OCI-LY3 (cell line): ENCODE data around the gene CNOT3.
"Not testable (repeated sequence)": the region's sequence is repeated elsewhere in the genome, so short reads cannot be mapped to it uniquely, and the experiment has no call there.

Source experiments
- H2AFZ ChIP-seq: fragments of 200-600, 300-600 bp; shearing (Covaris generic); 2 replicates; pipeline ENCODE4 v1.6.0; 2014; ENCODE audit warnings: antibody characterized with exemption, low read depth, low read length
- H3K27ac ChIP-seq: fragments of 200-600, 300-600 bp; sonication (generic); 2 replicates; pipeline ENCODE4 v1.5.1; 2014; ENCODE audit warnings: mild to moderate bottlenecking, low read length, moderate library complexity, mixed read lengths
- H3K27me3 ChIP-seq: fragments of 200-600, 300-600 bp; sonication (generic); 2 replicates; pipeline ENCODE4 v1.6.1; 2014; ENCODE audit warnings: low read depth, low read length, mixed read lengths
- H3K36me3 ChIP-seq: fragments of 200-600, 300-600 bp; sonication (generic); replicated peaks from 2 replicates; pipeline ENCODE3; 2014; ENCODE audit warnings: low read depth, low read length, mixed read lengths
- H3K4me1 ChIP-seq: fragments of 300-600, 200-600 bp; sonication (generic); 2 replicates; pipeline ENCODE4 v1.6.1; 2014; ENCODE audit warnings: low read length, mixed read lengths
- H3K4me2 ChIP-seq: fragments of 200-600, 300-600 bp; sonication (generic); 2 replicates; pipeline ENCODE4 v1.6.1; 2014; ENCODE audit warnings: low read length, mixed read lengths
- H3K4me3 ChIP-seq: fragments of 300-600, 200-600 bp; sonication (generic); 2 replicates; pipeline ENCODE4 v1.5.1; 2014; ENCODE audit warnings: antibody characterized with exemption, mild to moderate bottlenecking, low read length, moderate library complexity
- H3K79me2 ChIP-seq: fragments of 300-600, 200-600 bp; shearing (Covaris generic); 2 replicates; pipeline ENCODE4 v1.6.1; 2014; ENCODE audit warnings: mild to moderate bottlenecking, low read length, mixed read lengths
- H3K9ac ChIP-seq: fragments of 300-600, 200-600 bp; shearing (Covaris generic); 2 replicates; pipeline ENCODE4 v1.6.0; 2014; ENCODE audit warnings: mild to moderate bottlenecking, low read length, moderate library complexity
- H3K9me3 ChIP-seq: fragments of 200-600, 300-600 bp; shearing (Covaris generic); 2 replicates; pipeline ENCODE4 v1.6.1; 2014; ENCODE audit warnings: low read length, mixed read lengths; ENCODE audit not compliant: insufficient read depth
- H4K20me1 ChIP-seq: fragments of 200-600, 300-600 bp; sonication (generic); 2 replicates; pipeline ENCODE4 v1.6.1; 2016; ENCODE audit warnings: low read length, mixed read lengths; ENCODE audit not compliant: insufficient read depth
- EZH2phosphoT487 ChIP-seq: fragments of 200-600 bp; shearing (Covaris generic); IDR thresholded peaks from 2 replicates; pipeline ENCODE4 v1.6.1; 2018; ENCODE audit warnings: antibody characterized with exemption, mixed run types, low read depth
- TF ChIP-seq, protein P1 (sequence below): fragments of 200-600, 300-600 bp; sonication (generic); IDR thresholded peaks from 2 replicates; pipeline ENCODE4 v1.5.1; 2014; ENCODE audit warnings: antibody characterized with exemption, low read length, low read depth

CNOT3 gene

DNA sequence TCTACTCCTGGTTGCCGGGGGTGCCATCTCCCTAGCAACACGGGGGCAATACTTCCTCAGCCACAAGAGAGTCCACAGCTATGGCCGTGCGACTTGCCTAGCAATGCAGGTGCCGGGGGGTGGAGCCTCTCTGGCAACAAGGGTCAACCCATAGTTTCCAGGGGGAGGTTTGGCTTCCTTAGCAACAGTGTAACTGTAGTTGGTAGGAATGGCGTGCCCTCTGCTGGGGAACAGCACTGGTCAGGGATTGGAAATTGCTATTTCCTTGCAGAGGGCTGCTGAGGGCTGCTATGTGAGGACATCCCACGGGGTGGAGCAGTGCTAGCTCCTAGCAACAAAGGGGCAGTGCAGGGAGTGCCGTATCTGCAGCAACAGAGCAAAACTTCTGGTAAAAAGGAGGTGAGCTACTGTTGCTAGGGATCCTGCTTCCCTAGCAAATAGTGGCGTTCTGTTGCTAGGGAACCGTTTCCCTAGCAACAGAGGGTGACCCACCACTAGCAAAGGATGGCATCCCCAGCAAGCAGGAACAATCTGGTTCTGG lies 42.4 kb downstream of the CNOT3 start:
- H3K4me3 ChIP-seq, result no peak overlapping the region
- H3K4me2 ChIP-seq, result no peak overlapping the region
- no peak overlapping the region for H2AFZ ChIP-seq
- no peaks in the 10 kb centered on the region for H3K4me1 ChIP-seq
- no peak for TF ChIP-seq EZH2phosphoT487
- TF ChIP-seq, protein P1, sequence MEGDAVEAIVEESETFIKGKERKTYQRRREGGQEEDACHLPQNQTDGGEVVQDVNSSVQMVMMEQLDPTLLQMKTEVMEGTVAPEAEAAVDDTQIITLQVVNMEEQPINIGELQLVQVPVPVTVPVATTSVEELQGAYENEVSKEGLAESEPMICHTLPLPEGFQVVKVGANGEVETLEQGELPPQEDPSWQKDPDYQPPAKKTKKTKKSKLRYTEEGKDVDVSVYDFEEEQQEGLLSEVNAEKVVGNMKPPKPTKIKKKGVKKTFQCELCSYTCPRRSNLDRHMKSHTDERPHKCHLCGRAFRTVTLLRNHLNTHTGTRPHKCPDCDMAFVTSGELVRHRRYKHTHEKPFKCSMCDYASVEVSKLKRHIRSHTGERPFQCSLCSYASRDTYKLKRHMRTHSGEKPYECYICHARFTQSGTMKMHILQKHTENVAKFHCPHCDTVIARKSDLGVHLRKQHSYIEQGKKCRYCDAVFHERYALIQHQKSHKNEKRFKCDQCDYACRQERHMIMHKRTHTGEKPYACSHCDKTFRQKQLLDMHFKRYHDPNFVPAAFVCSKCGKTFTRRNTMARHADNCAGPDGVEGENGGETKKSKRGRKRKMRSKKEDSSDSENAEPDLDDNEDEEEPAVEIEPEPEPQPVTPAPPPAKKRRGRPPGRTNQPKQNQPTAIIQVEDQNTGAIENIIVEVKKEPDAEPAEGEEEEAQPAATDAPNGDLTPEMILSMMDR, result peak; percentile 39
- no peaks in the 10 kb centered on the region for H4K20me1 ChIP-seq
- no peaks in the 10 kb centered on the region for H3K27me3 ChIP-seq
- no peaks in the 10 kb centered on the region for H3K9me3 ChIP-seq
- H3K79me2 ChIP-seq, result no peaks in the 10 kb centered on the region
- no peak overlapping the region for H3K27ac ChIP-seq
- H3K36me3 ChIP-seq, result peaks cover 23% of the 10 kb centered on the region
- H3K9ac ChIP-seq, result no peak overlapping the region

DNA sequence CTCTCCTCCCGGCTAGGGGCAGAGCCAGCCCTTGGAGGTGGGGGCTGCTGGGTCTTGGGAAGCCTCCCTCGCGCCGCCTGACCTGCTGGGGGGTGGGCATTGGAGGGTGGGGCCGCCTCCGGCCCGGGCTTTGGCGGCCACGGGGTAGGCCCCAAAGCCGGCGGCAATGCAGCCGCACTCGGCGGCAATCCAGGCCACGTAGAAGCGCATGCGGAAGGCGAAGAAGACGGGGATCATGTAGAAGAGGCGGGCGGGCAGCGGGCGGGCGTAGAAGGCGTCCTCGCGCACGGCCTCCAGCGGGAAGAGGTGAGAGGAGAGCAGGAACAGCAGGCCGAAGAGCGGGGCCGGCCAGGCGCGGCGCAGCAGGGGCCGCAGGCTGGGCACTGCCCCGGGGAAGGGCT lies 43.1 kb downstream of the CNOT3 start:
- Histone ChIP-seq H3K9ac (no peak overlapping the region), H3K79me2 (no peaks in the 10 kb centered on the region), H2AFZ (no peak overlapping the region), H3K27me3 (no peaks in the 10 kb centered on the region), H3K4me2 (no peak overlapping the region), H3K4me1 (no peaks in the 10 kb centered on the region), H4K20me1 (no peaks in the 10 kb centered on the region), H3K9me3 (no peaks in the 10 kb centered on the region), H3K4me3 (no peak overlapping the region), H3K36me3 (peaks cover 23% of the 10 kb centered on the region), H3K27ac (no peak overlapping the region)
- TF ChIP-seq EZH2phosphoT487, result no peak
- TF ChIP-seq, protein P1, result no peak

DNA sequence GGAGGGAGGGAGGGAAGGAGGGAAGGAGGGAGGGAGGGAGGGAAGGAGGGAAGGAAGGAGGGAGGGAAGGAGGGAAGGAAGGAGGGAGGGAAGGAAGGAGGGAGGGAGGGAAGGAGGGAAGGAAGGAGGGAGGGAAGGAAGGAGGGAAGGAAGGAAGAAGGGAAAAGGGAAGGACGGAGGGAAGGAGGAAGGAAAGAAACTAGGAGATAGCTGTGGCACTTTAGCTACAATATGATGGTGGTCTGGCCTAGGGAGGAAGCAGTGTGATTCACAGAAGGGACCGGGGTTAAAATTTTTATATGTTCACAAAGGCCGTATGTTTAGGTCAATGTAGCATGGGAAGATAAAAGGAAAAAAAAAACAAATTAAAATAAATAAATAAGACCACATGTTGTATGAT lies 44.3 kb downstream of the CNOT3 start:
- H3K27ac ChIP-seq, H3K4me2 ChIP-seq, H3K4me1 ChIP-seq, H3K9ac ChIP-seq, H3K79me2 ChIP-seq, H2AFZ ChIP-seq, H3K27me3 ChIP-seq, H3K9me3 ChIP-seq, H4K20me1 ChIP-seq, H3K4me3 ChIP-seq: not testable (repeated sequence)
- H3K36me3 ChIP-seq, result peaks cover 23% of the 10 kb centered on the region

DNA sequence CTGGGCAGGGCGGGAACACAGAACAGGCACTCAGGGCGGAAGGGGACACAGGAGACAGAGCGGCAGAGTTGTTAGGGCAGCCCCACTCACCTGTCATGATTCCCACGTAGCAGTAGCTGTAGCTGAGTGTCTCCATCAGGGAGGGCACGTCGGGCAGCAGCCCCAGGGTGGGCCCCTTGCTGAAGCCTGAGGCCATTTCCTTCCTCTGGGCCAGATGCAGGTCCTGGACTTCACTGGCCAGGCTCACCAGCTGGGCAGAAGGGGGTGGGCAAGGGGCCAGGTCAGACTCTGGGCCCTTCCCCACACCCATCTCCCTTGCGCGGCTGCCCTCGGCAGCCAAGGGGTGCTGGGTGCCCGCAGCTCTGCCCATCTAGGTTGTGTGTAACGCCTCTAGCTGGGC lies 45.9 kb downstream of the CNOT3 start:
- no peak overlapping the region for H3K9ac ChIP-seq
- H3K4me2 ChIP-seq, result no peak overlapping the region
- no peak overlapping the region for H2AFZ ChIP-seq
- H4K20me1 ChIP-seq, result no peaks in the 10 kb centered on the region
- no peaks in the 10 kb centered on the region for H3K9me3 ChIP-seq
- peaks cover 5% of the 10 kb centered on the region for H3K79me2 ChIP-seq
- peaks cover 5% of the 10 kb centered on the region for H3K4me1 ChIP-seq
- H3K27ac ChIP-seq, result no peak overlapping the region
- TF ChIP-seq, protein P1, result no peak
- TF ChIP-seq EZH2phosphoT487, result no peak
- H3K27me3 ChIP-seq, result no peaks in the 10 kb centered on the region
- H3K4me3 ChIP-seq, result no peak overlapping the region
- H3K36me3 ChIP-seq, result peaks cover 22% of the 10 kb centered on the region

DNA sequence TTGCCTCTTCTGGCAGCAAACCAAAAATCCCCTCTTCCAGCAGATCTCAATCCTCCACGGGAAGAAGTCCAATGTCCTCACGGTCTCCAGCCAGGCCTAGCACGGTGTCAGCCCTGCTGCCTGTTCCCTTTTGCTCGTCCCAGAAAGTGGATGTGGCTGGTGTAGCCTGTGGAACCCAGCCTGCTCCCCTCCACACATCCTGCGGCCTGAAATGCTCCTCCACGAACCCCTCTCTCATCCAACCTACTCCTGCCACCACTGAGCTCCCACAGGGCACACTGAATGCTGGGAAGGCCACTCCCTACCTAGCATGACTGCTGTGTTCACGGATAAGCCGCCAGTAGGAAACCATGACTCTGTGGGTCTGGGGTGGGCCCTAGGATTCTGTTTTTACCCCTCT lies 48.8 kb downstream of the CNOT3 start:
- no peak overlapping the region for H3K27ac ChIP-seq
- peaks cover 12% of the 10 kb centered on the region for H3K79me2 ChIP-seq
- no peaks in the 10 kb centered on the region for H3K27me3 ChIP-seq
- no peak overlapping the region for H3K4me3 ChIP-seq
- H3K4me2 ChIP-seq, result no peak overlapping the region
- peaks cover 8% of the 10 kb centered on the region for H3K36me3 ChIP-seq
- H3K9ac ChIP-seq, result no peak overlapping the region
- H3K9me3 ChIP-seq, result no peaks in the 10 kb centered on the region
- H4K20me1 ChIP-seq, result no peaks in the 10 kb centered on the region
- peaks cover 8% of the 10 kb centered on the region for H3K4me1 ChIP-seq
- no peak for TF ChIP-seq EZH2phosphoT487
- TF ChIP-seq, protein P1, result no peak
- H2AFZ ChIP-seq, result no peak overlapping the region
